GM13977 (cell line): ENCODE results near the gene S1PR5.

Experiments used
- DNase-seq: peaks from one replicate; pipeline ENCODE4 v3.0.0; 2012; ENCODE audit warnings: low spot score
- in situ Hi-C: fragments of 300-500 bp; cut with MboI; formaldehyde crosslinking; loops from one replicate; pipeline ENCODE4 v1.12.0; 2022; ENCODE audit warnings: low sequenced_read_pairs, low pct_unique_long_range_greater_than_20kb, mixed read lengths, inconsistent platforms; ENCODE audit not compliant: unreplicated experiment
- TF ChIP-seq, protein P1 (sequence below): IDR thresholded peaks from 2 replicates; pipeline ENCODE4 v1.5.1; 2012; ENCODE audit warnings: mild to moderate bottlenecking, control low read depth; ENCODE audit not compliant: insufficient read depth; ENCODE audit errors: extremely low read depth, missing control alignments

S1PR5 gene

DNA sequence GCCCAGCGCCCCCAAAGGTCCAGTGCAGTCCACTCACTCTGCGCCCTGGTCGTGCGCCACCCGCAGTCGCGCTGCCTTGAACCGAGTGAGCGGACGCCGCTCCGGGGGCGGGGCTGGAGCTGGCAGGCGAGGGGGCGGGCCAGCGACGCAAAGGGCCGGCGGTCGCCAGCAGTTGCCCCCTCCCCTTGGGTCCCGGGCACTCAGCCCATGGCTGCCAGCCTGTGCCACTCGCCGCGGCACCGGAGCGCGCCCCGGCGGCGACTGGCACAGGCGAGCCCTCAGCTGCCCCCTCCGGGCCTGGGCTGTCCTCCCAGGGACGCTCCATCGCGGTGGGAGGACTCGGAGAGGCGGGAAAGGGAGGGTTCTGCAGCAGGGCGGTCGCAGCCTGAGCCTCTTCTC is at the start of gene S1PR5:
TSS of gene S1PR5 (minus strand) at position 87 of the 399 bp plus-strand sequence. CDS start 2,436 bp downstream, outside the sequence.
- in situ Hi-C loops = no loop called here
- DNase-seq = peak; percentile 34
- TF ChIP-seq, protein P1, sequence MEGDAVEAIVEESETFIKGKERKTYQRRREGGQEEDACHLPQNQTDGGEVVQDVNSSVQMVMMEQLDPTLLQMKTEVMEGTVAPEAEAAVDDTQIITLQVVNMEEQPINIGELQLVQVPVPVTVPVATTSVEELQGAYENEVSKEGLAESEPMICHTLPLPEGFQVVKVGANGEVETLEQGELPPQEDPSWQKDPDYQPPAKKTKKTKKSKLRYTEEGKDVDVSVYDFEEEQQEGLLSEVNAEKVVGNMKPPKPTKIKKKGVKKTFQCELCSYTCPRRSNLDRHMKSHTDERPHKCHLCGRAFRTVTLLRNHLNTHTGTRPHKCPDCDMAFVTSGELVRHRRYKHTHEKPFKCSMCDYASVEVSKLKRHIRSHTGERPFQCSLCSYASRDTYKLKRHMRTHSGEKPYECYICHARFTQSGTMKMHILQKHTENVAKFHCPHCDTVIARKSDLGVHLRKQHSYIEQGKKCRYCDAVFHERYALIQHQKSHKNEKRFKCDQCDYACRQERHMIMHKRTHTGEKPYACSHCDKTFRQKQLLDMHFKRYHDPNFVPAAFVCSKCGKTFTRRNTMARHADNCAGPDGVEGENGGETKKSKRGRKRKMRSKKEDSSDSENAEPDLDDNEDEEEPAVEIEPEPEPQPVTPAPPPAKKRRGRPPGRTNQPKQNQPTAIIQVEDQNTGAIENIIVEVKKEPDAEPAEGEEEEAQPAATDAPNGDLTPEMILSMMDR = no peak

- DNase-seq = peak; percentile 83
- in situ Hi-C loops = no loop called here
- TF ChIP-seq, protein P1 = no peak
These were observed 49.6 kb upstream of the S1PR5 start for GRCh38 chr19:10566658-10567410.

DNA sequence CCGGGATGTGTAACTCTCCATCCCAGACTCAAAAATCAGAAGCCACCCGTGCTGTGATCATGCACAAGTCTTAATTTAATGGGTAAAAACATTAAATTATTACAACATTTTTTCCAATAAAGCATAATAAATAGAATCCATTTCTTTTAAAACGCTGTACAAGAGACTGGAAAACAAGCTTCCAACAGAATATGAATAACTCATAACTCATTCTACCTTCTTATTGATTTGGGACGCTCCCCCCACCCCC is 49.1 kb upstream of the S1PR5 start:
- TF ChIP-seq, protein P1 = no peak
- DNase-seq = no peak
- in situ Hi-C loops = no loop called here

DNA sequence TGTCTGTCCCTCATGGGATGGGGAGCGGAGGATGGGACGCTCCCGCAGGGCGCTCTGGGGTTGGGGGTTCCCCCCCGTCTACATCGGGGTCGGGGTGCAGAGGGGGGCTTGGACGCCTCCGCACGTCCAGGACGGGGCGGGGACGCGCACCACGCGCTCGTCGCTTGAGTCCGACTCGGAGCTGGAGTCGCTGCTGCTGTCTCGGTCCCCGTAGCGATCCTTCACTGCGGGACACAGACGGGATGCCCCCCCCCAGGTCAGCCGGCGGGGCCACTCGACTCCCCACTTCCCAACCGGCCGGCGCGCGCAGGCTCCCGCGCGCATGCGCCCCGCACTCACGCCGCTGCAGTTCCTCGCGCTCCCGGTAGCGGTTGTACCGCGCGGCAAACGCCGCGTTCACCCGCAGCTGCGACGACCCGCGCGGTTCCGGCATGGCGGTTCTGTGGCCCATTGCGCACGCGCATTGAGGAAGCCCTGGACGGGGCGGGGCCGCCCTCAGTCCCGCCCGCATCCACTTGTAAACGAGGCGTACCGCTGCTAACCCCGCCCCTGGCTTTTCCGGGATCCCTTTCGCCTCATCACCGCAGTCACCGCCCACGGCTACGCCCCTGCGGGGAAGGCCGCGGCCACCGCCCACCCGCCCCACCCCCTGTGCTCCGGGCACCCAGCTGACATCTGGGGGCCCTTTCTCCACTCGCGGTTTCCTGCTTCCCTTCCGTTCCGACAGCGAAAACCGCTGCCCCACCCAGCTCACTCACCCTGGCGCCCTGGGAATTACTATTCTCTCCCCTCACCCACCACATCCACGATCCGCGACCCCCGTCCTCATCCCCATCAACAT is 48.5 kb upstream of the S1PR5 start, which contains the start of gene KRI1:
TSS of gene KRI1 (minus strand) at position 444 of the 841 bp plus-strand sequence. CDS start at position 433, 11 bp downstream.
- peak; percentile 99 for DNase-seq
- in situ Hi-C loops = no loop called here
- TF ChIP-seq, protein P1 = no peak

GRCh38 chr19:10565028-10565566 is 47.9 kb upstream of the S1PR5 start:
- in situ Hi-C loops = no loop called here
- TF ChIP-seq, protein P1 = peak; percentile 54
- DNase-seq = peak; percentile 84

- TF ChIP-seq, protein P1 = no peak
- in situ Hi-C loops = no loop called here
- no peak for DNase-seq
These were observed 45.4 kb upstream of the S1PR5 start for GRCh38 chr19:10562609-10563008.
